HG03025 (cell line): ENCODE results near the gene MAEA.

Experiments
- ATAC-seq: cut with Tn5 transposase; IDR thresholded peaks from one replicate; pipeline ENCODE4 v1.9.1; 2021; ENCODE audit warnings: mild to moderate bottlenecking, moderate library complexity; ENCODE audit not compliant: unreplicated experiment, low FRiP score

MAEA gene

GRCh38 chr4:1289207-1290164 is at the start of gene MAEA:
TSS of gene MAEA (plus strand) at chr4:1289891. CDS start at chr4:1289914, 23 bp downstream.
- ATAC-seq, result peak; percentile 94

GRCh38 chr4:1239950-1240307 is 49.8 kb upstream of the MAEA start:
- no peak for ATAC-seq

GRCh38 chr4:1240721-1241465 is 48.8 kb upstream of the MAEA start:
- ATAC-seq, result no peak

GRCh38 chr4:1241466-1241935 is 48.2 kb upstream of the MAEA start:
- ATAC-seq, result no peak

- ATAC-seq, result no peak
These were observed 47.7 kb upstream of the MAEA start for GRCh38 chr4:1241936-1242505.

GRCh38 chr4:1242506-1243450 is 46.9 kb upstream of the MAEA start:
- ATAC-seq, result no peak

- ATAC-seq, result no peak
These were observed 46.1 kb upstream of the MAEA start for GRCh38 chr4:1243451-1244080.

- ATAC-seq, result no peak
These were observed 45.4 kb upstream of the MAEA start for GRCh38 chr4:1244081-1244977.

GRCh38 chr4:1244978-1245471 is 44.7 kb upstream of the MAEA start:
- no peak for ATAC-seq

- ATAC-seq, result no peak
These were observed 44.1 kb upstream of the MAEA start for GRCh38 chr4:1245481-1246051.

GRCh38 chr4:1246111-1246881 is 43.4 kb upstream of the MAEA start:
- ATAC-seq, result no peak

- ATAC-seq, result no peak
These were observed 42.5 kb upstream of the MAEA start for GRCh38 chr4:1246901-1247863.

- peak; percentile 14 for ATAC-seq
These were observed 41.8 kb upstream of the MAEA start for GRCh38 chr4:1247864-1248244.

GRCh38 chr4:1248245-1249147 is 41.2 kb upstream of the MAEA start, which contains the start of gene CTBP1:
TSS of gene CTBP1 (minus strand) at chr4:1249130. CDS start at chr4:1241331, 7,799 bp downstream.
- ATAC-seq, result peak; percentile 51

GRCh38 chr4:1249148-1249730 is 40.5 kb upstream of the MAEA start:
- peak; percentile 48 for ATAC-seq
